WTC11 (cell line): ENCODE measurements around the gene CXCL9. TPM values are rescaled to one million over a fixed set of nuclear protein-coding genes. Genes with fewer than 3 reads are reported as not detected.

Source experiments
- ATAC-seq: fragments of 200-7000 bp; cut with Tn5 transposase; 2 replicates; pipeline ENCODE4 v1.10.0; 2021; ENCODE audit warnings: mild to moderate bottlenecking, moderate library complexity
- CTCF ChIA-PET: fragments of 300-600 bp; sonication (Branson Sonifier 250); formaldehyde crosslinking; loops from one replicate; lab custom pipeline; 2021; ENCODE audit warnings: antibody characterized with exemption; lab: Charles Lee
- POLR2A ChIA-PET: fragments of 350-600 bp; sonication (Branson Sonifier 250); formaldehyde crosslinking; loops from one replicate; lab custom pipeline; 2021; ENCODE audit warnings: antibody characterized with exemption; lab: Charles Lee
- DNase-seq: peaks from one replicate; pipeline ENCODE4 v3.0.0; 2021; ENCODE audit warnings: low spot score
- H3K27ac Mint-ChIP-seq: 2 replicates; pipeline ENCODE4 v1.8.0; 2021; ENCODE audit warnings: mixed read lengths
- H3K27me3 Mint-ChIP-seq: 2 replicates; pipeline ENCODE4 v1.8.0; 2021; ENCODE audit warnings: low read depth, mild to moderate bottlenecking, moderate library complexity, mixed read lengths
- H3K36me3 Mint-ChIP-seq: 2 replicates; pipeline ENCODE4 v1.8.0; 2021; ENCODE audit warnings: mixed read lengths
- H3K4me1 Mint-ChIP-seq: 2 replicates; pipeline ENCODE4 v1.8.0; 2022; ENCODE audit warnings: mixed read lengths
- H3K4me3 Mint-ChIP-seq: 2 replicates; pipeline ENCODE4 v1.8.0; 2021; ENCODE audit warnings: mild to moderate bottlenecking, moderate library complexity, mixed read lengths
- H3K9me3 Mint-ChIP-seq: 2 replicates; pipeline ENCODE4 v1.8.0; 2021; ENCODE audit warnings: mixed read lengths
- ATF1 ChIP-seq: sonication (generic); formaldehyde crosslinking; IDR thresholded peaks from 2 replicates; pipeline ENCODE4 v1.8.1; 2023; ENCODE audit warnings: mild to moderate bottlenecking, moderate library complexity, missing genetic modification reagents
- CBFB ChIP-seq: sonication (generic); formaldehyde crosslinking; IDR thresholded peaks from 2 replicates; pipeline ENCODE4 v1.8.1; 2022; ENCODE audit warnings: mild to moderate bottlenecking, low read depth, missing genetic modification reagents
- E2F1 ChIP-seq: sonication (generic); formaldehyde crosslinking; IDR thresholded peaks from 2 replicates; pipeline ENCODE4 v1.8.0; 2022; ENCODE audit warnings: mild to moderate bottlenecking, missing genetic modification reagents
- ELF4 ChIP-seq: sonication (generic); formaldehyde crosslinking; IDR thresholded peaks from 2 replicates; pipeline ENCODE4 v1.8.1; 2022; ENCODE audit warnings: low read depth, mild to moderate bottlenecking, moderate library complexity, missing genetic modification reagents
- ESRRA ChIP-seq: sonication (generic); formaldehyde crosslinking; IDR thresholded peaks from 2 replicates; pipeline ENCODE4 v1.8.1; 2022; ENCODE audit warnings: mild to moderate bottlenecking, missing genetic modification reagents, borderline replicate concordance
- FOXJ3 ChIP-seq: sonication (generic); formaldehyde crosslinking; IDR thresholded peaks from 2 replicates; pipeline ENCODE4 v1.9.0; 2021; ENCODE audit warnings: missing genetic modification reagents, mild to moderate bottlenecking, borderline replicate concordance
- FOXP1 ChIP-seq: sonication (generic); formaldehyde crosslinking; IDR thresholded peaks from 2 replicates; pipeline ENCODE4 v1.8.0; 2022; ENCODE audit warnings: missing genetic modification reagents, mild to moderate bottlenecking, moderate library complexity, borderline replicate concordance
- GABPB1 ChIP-seq: sonication (generic); formaldehyde crosslinking; IDR thresholded peaks from 2 replicates; pipeline ENCODE4 v1.8.1; 2023; ENCODE audit warnings: mild to moderate bottlenecking, missing genetic modification reagents
- NFE2L1 ChIP-seq: sonication (generic); formaldehyde crosslinking; IDR thresholded peaks from 2 replicates; pipeline ENCODE4 v1.8.1; 2023; ENCODE audit warnings: missing genetic modification reagents
- RORB ChIP-seq: fragments of 250-450 bp; sonication (Bioruptor Pico); IDR thresholded peaks from 2 replicates; pipeline ENCODE4 v1.9.0; 2021; ENCODE audit warnings: mild to moderate bottlenecking
- TEAD1 ChIP-seq: sonication (generic); formaldehyde crosslinking; IDR thresholded peaks from 2 replicates; pipeline ENCODE4 v1.8.0; 2022; ENCODE audit warnings: mild to moderate bottlenecking, missing genetic modification reagents
- ZNF416 ChIP-seq: fragments of 250-450 bp; sonication (Bioruptor Pico); IDR thresholded peaks from 2 replicates; pipeline ENCODE4 v1.9.0; 2021; ENCODE audit warnings: mild to moderate bottlenecking, inconsistent platforms
- ZNF532 ChIP-seq: fragments of 250-450 bp; sonication (Bioruptor Pico); IDR thresholded peaks from 2 replicates; pipeline ENCODE4 v1.9.0; 2021; ENCODE audit warnings: mild to moderate bottlenecking, borderline replicate concordance
- total RNA-seq: library from RNA; stranded (reverse); gene quantifications from 3 replicates; pipeline ENCODE4 v1.2.3, GENCODE V29; 2021
- TF ChIP-seq, protein P1 (sequence below): fragments of 200-600 bp; IDR thresholded peaks from 2 replicates; pipeline ENCODE4 v1.8.0; 2022; ENCODE audit warnings: antibody characterized with exemption
- TF ChIP-seq, protein P2 (sequence below): sonication (generic); formaldehyde crosslinking; IDR thresholded peaks from 2 replicates; pipeline ENCODE4 v1.8.1; 2022; ENCODE audit warnings: mild to moderate bottlenecking, moderate library complexity, missing genetic modification reagents
- TF ChIP-seq, protein P3 (sequence below): sonication (generic); formaldehyde crosslinking; IDR thresholded peaks from 2 replicates; pipeline ENCODE4 v1.8.0; 2023; ENCODE audit warnings: mild to moderate bottlenecking, missing genetic modification reagents
- TF ChIP-seq, protein P4 (sequence below): sonication (generic); formaldehyde crosslinking; IDR thresholded peaks from 2 replicates; pipeline ENCODE4 v1.8.0; 2022; ENCODE audit warnings: mild to moderate bottlenecking, missing genetic modification reagents

Gene CXCL9
- total RNA-seq, 1 experiment from 2014 or later: 0.07 TPM

- POLR2A ChIA-PET: no interaction called here
- CTCF ChIA-PET: no interaction called here
- DNase-seq (no peak), ATAC-seq (no peak)
- TF ChIP-seq, protein P1, sequence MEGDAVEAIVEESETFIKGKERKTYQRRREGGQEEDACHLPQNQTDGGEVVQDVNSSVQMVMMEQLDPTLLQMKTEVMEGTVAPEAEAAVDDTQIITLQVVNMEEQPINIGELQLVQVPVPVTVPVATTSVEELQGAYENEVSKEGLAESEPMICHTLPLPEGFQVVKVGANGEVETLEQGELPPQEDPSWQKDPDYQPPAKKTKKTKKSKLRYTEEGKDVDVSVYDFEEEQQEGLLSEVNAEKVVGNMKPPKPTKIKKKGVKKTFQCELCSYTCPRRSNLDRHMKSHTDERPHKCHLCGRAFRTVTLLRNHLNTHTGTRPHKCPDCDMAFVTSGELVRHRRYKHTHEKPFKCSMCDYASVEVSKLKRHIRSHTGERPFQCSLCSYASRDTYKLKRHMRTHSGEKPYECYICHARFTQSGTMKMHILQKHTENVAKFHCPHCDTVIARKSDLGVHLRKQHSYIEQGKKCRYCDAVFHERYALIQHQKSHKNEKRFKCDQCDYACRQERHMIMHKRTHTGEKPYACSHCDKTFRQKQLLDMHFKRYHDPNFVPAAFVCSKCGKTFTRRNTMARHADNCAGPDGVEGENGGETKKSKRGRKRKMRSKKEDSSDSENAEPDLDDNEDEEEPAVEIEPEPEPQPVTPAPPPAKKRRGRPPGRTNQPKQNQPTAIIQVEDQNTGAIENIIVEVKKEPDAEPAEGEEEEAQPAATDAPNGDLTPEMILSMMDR: no peak
- no peaks in the 10 kb centered on the region for H3K4me1 Mint-ChIP-seq
- H3K36me3 Mint-ChIP-seq: no peaks in the 10 kb centered on the region
- no peak overlapping the region for H3K27ac Mint-ChIP-seq
- no peaks in the 10 kb centered on the region for H3K9me3 Mint-ChIP-seq
- H3K4me3 Mint-ChIP-seq: no peak overlapping the region
- peaks cover 4% of the 10 kb centered on the region for H3K27me3 Mint-ChIP-seq
Measured at GRCh38 chr4:76003620-76004019, 3.7 kb downstream of the CXCL9 start.

GRCh38 chr4:76003035-76003434 is 4.3 kb downstream of the CXCL9 start:
- ATAC-seq (no peak), DNase-seq (no peak)
- Mint-ChIP-seq H3K9me3 (no peaks in the 10 kb centered on the region), H3K27ac (no peak overlapping the region), H3K4me1 (no peaks in the 10 kb centered on the region), H3K27me3 (peaks cover 4% of the 10 kb centered on the region), H3K36me3 (no peaks in the 10 kb centered on the region), H3K4me3 (no peak overlapping the region)
- TF ChIP-seq ATF1 (CRISPR knock-in tag): no peak
- no peak for TF ChIP-seq TEAD1 (CRISPR knock-in tag)
- CTCF ChIA-PET: interaction anchor here (0.7 to 1.4 kb wide), 2 partner anchors 10 to 85 kb away, joined by 3 read pairs; no protein-coding TSS in a partner anchor
- POLR2A ChIA-PET: no interaction called here

- peaks cover 4% of the 10 kb centered on the region for H3K27me3 Mint-ChIP-seq
- TF ChIP-seq FOXJ3 (no peak), GABPB1 (CRISPR knock-in tag) (peak; percentile 42; the same call in 1 of the 2 replicates), CBFB (CRISPR knock-in tag) (no peak), ELF4 (CRISPR knock-in tag) (no peak)
- no peaks in the 10 kb centered on the region for H3K9me3 Mint-ChIP-seq
- no peaks in the 10 kb centered on the region for H3K36me3 Mint-ChIP-seq
- ATAC-seq (no peak), DNase-seq (no peak)
- no peaks in the 10 kb centered on the region for H3K4me1 Mint-ChIP-seq
- POLR2A ChIA-PET: no interaction called here
- H3K4me3 Mint-ChIP-seq: no peak overlapping the region
- CTCF ChIA-PET: interaction anchor here (1.4 kb wide), 1 partner anchor 85 kb away, joined by 3 read pairs; no protein-coding TSS in a partner anchor
- no peak overlapping the region for H3K27ac Mint-ChIP-seq
Measured at GRCh38 chr4:76002176-76002575, 5.1 kb downstream of the CXCL9 start.

DNA sequence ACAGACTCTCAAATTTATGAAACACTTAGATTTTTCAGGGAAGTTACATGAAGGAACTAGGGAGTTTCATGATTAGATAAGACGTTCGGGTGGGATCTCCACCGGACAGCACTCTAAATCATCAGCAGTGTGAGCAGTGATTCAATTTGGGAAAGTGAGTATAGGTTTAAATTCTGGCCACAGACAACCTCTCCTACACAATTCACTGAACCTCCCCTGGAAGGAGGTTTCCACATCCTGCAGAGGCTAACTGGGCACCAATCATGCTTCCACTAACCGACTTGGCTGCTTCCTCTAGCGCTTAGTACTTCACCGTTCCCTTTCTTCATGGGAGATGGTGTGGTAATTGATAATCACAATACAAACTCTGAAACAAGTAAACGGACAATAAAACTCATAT is 5.6 kb downstream of the CXCL9 start:
- Mint-ChIP-seq H3K4me1 (no peaks in the 10 kb centered on the region), H3K36me3 (no peaks in the 10 kb centered on the region), H3K9me3 (no peaks in the 10 kb centered on the region), H3K27ac (no peak overlapping the region)
- no peak for DNase-seq
- ATAC-seq: no peak
- ChIA-PET CTCF (interaction anchor here (1.4 kb wide), 1 partner anchor 86 kb away, joined by 3 read pairs; no protein-coding TSS in a partner anchor), POLR2A (no interaction called here)
- no peak for TF ChIP-seq FOXJ3
- no peak for TF ChIP-seq TEAD1 (CRISPR knock-in tag)
- no peak for TF ChIP-seq ZNF416 (CRISPR knock-in tag)
- TF ChIP-seq E2F1 (CRISPR knock-in tag): no peak
- TF ChIP-seq RORB (CRISPR knock-in tag): no peak
- no peak for TF ChIP-seq ESRRA (CRISPR knock-in tag)
- TF ChIP-seq FOXP1 (CRISPR knock-in tag): no peak
- TF ChIP-seq, protein P2, sequence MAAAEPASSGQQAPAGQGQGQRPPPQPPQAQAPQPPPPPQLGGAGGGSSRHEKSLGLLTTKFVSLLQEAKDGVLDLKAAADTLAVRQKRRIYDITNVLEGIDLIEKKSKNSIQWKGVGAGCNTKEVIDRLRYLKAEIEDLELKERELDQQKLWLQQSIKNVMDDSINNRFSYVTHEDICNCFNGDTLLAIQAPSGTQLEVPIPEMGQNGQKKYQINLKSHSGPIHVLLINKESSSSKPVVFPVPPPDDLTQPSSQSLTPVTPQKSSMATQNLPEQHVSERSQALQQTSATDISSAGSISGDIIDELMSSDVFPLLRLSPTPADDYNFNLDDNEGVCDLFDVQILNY (CRISPR knock-in tag): no peak
- TF ChIP-seq, protein P3, sequence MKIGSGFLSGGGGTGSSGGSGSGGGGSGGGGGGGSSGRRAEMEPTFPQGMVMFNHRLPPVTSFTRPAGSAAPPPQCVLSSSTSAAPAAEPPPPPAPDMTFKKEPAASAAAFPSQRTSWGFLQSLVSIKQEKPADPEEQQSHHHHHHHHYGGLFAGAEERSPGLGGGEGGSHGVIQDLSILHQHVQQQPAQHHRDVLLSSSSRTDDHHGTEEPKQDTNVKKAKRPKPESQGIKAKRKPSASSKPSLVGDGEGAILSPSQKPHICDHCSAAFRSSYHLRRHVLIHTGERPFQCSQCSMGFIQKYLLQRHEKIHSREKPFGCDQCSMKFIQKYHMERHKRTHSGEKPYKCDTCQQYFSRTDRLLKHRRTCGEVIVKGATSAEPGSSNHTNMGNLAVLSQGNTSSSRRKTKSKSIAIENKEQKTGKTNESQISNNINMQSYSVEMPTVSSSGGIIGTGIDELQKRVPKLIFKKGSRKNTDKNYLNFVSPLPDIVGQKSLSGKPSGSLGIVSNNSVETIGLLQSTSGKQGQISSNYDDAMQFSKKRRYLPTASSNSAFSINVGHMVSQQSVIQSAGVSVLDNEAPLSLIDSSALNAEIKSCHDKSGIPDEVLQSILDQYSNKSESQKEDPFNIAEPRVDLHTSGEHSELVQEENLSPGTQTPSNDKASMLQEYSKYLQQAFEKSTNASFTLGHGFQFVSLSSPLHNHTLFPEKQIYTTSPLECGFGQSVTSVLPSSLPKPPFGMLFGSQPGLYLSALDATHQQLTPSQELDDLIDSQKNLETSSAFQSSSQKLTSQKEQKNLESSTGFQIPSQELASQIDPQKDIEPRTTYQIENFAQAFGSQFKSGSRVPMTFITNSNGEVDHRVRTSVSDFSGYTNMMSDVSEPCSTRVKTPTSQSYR (CRISPR knock-in tag): no peak
- TF ChIP-seq NFE2L1 (CRISPR knock-in tag): no peak
- no peak for TF ChIP-seq ZNF532 (CRISPR knock-in tag)
- TF ChIP-seq, protein P4, sequence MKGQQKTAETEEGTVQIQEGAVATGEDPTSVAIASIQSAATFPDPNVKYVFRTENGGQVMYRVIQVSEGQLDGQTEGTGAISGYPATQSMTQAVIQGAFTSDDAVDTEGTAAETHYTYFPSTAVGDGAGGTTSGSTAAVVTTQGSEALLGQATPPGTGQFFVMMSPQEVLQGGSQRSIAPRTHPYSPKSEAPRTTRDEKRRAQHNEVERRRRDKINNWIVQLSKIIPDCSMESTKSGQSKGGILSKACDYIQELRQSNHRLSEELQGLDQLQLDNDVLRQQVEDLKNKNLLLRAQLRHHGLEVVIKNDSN: no peak
- TF ChIP-seq, all 79 proteins: peak for 0
- H3K27me3 Mint-ChIP-seq: peaks cover 4% of the 10 kb centered on the region
- no peak overlapping the region for H3K4me3 Mint-ChIP-seq
